OCI-LY7 (cell line): ENCODE data around the gene FAN1. TPM values are rescaled to one million over a fixed set of nuclear protein-coding genes. Genes with fewer than 3 reads are reported as not detected.

Source experiments
- BruUV-seq: library from RNA; stranded (reverse); fragments of 400-500 nt; replicated peaks from 2 replicates; lab custom pipeline; 2021; lab: Mats Ljungman, UMichigan
- CTCF ChIA-PET: fragments of 300-600 bp; sonication (Branson Sonifier 250); formaldehyde crosslinking; loops from one replicate; lab custom pipeline; 2022; ENCODE audit warnings: antibody characterized with exemption; ENCODE audit not compliant: unreplicated experiment; lab: Charles Lee
- POLR2A ChIA-PET: fragments of 300-600 bp; sonication (Branson Sonifier 250); formaldehyde crosslinking; loops from one replicate; lab custom pipeline; 2022; ENCODE audit warnings: antibody characterized with exemption; lab: Charles Lee
- DNase-seq: peaks from one replicate; pipeline ENCODE4 v3.0.0-alpha.2; 2015; ENCODE audit warnings: low spot score
- H2AFZ ChIP-seq: fragments of 200-600 bp; sonication (generic), shearing (Covaris generic); 2 replicates; pipeline ENCODE4 v1.6.1; 2014; ENCODE audit warnings: mild to moderate bottlenecking, antibody characterized with exemption, low read length, moderate library complexity
- H3K27ac ChIP-seq: fragments of 200-600 bp; sonication (generic); 2 replicates; pipeline ENCODE4 v1.5.1; 2014; ENCODE audit warnings: mixed run types, low read depth, mild to moderate bottlenecking, moderate library complexity, low read length, inconsistent platforms; ENCODE audit not compliant: poor library complexity, severe bottlenecking
- H3K36me3 ChIP-seq: fragments of 200-600 bp; sonication (generic); 2 replicates; pipeline ENCODE4 v1.6.1; 2014; ENCODE audit warnings: mild to moderate bottlenecking, antibody characterized with exemption, low read length, moderate library complexity, mixed read lengths; ENCODE audit not compliant: insufficient read depth
- H3K4me1 ChIP-seq: fragments of 200-600 bp; sonication (generic); 2 replicates; pipeline ENCODE4 v1.5.1; 2014; ENCODE audit warnings: mild to moderate bottlenecking, low read length; ENCODE audit not compliant: insufficient read depth, poor library complexity, severe bottlenecking
- H3K4me2 ChIP-seq: fragments of 200-600 bp; sonication (generic); 2 replicates; pipeline ENCODE4 v1.6.1; 2014; ENCODE audit warnings: mild to moderate bottlenecking, low read length
- H3K4me3 ChIP-seq: fragments of 200-600 bp; sonication (generic); 2 replicates; pipeline ENCODE4 v1.5.1; 2014; ENCODE audit warnings: mild to moderate bottlenecking, low read depth, low read length; ENCODE audit not compliant: poor library complexity, severe bottlenecking
- H3K79me2 ChIP-seq: fragments of 200-600 bp; sonication (generic); 2 replicates; pipeline ENCODE4 v1.6.1; 2016; ENCODE audit warnings: low read depth, mild to moderate bottlenecking, low read length, moderate library complexity, mixed read lengths; ENCODE audit not compliant: insufficient read depth
- H3K9me2 ChIP-seq: fragments of 200-600 bp; sonication (generic); 2 replicates; pipeline ENCODE4 v1.6.1; 2016; ENCODE audit warnings: mild to moderate bottlenecking, low read length, mixed read lengths; ENCODE audit not compliant: insufficient read depth
- H3K9me3 ChIP-seq: fragments of 200-600 bp; sonication (generic); 2 replicates; pipeline ENCODE4 v1.6.1; 2014; ENCODE audit warnings: mild to moderate bottlenecking, mixed run types, low read length, mixed read lengths
- H4K20me1 ChIP-seq: fragments of 200-600 bp; sonication (generic); 2 replicates; pipeline ENCODE4 v1.6.1; 2014; ENCODE audit warnings: mild to moderate bottlenecking, antibody characterized with exemption, low read length, moderate library complexity, mixed read lengths; ENCODE audit not compliant: insufficient read depth
- CTCF ChIP-seq: fragments of 200-600 bp; sonication (generic); conservative IDR thresholded peaks from 2 replicates; pipeline ENCODE4 v1.5.1; 2014; ENCODE audit warnings: mild to moderate bottlenecking, antibody characterized with exemption, low read length, moderate library complexity, mixed read lengths
- EZH2phosphoT487 ChIP-seq: fragments of 200-600 bp; sonication (generic); IDR thresholded peaks from 2 replicates; pipeline ENCODE4 v1.6.1; 2018; ENCODE audit warnings: low read depth, borderline replicate concordance, mild to moderate bottlenecking, mixed run types, antibody characterized with exemption, low read length, moderate library complexity, mixed read lengths
- intact Hi-C: fragments of 100-400 bp; cut with micrococcal nuclease; formaldehyde crosslinking; loops from one replicate; pipeline ENCODE4 v1.10.0; 2022; ENCODE audit not compliant: unreplicated experiment
- total RNA-seq, 2 experiments: library from RNA; depleted of rRNA in 1 of 2; stranded (reverse); fragments of >200 nt in 1 of 2; shearing (Covaris generic) in 1 of 2; gene quantifications; 2 replicates each; pipeline ENCODE4 v1.2.3, GENCODE V29; 2014 to 2022

The FAN1 gene
- total RNA-seq, 2 experiments from 2014 or later, result 14.7 to 16.4 TPM

GRCh38 chr15:30962659-30963058 lies 58.9 kb downstream of the FAN1 start:
- Histone ChIP-seq H3K9me3 (no peaks in the 10 kb centered on the region), H3K4me3 (no peak overlapping the region), H3K4me2 (no peak overlapping the region), H3K9me2 (no peaks in the 10 kb centered on the region), H3K36me3 (peaks cover 12% of the 10 kb centered on the region), H3K4me1 (peaks cover 11% of the 10 kb centered on the region), H3K79me2 (no peaks in the 10 kb centered on the region), H4K20me1 (no peaks in the 10 kb centered on the region), H2AFZ (no peak overlapping the region), H3K27ac (no peak overlapping the region)
- DNase-seq, result no peak
- ChIA-PET CTCF (no interaction called here), POLR2A (interaction anchor here (1.4 kb wide), 1 partner anchor 11 kb away, joined by 4 read pairs; no protein-coding TSS in a partner anchor)
- BruUV-seq, result no TSS peak
- intact Hi-C loops, result loop anchor here (10.0 kb wide), 1 partner anchor 58 kb away; the partner anchor contains the start of gene FAN1
- TF ChIP-seq EZH2phosphoT487 (no peak), CTCF (no peak)

- no peaks in the 10 kb centered on the region for H3K9me3 ChIP-seq
- no peak overlapping the region for H3K27ac ChIP-seq
- no peaks in the 10 kb centered on the region for H4K20me1 ChIP-seq
- no peak for DNase-seq
- intact Hi-C loops, result loop anchor here (10.0 kb wide), 1 partner anchor 59 kb away; the partner anchor contains the start of gene FAN1
- ChIA-PET POLR2A (interaction anchor here (0.6 to 1.5 kb wide), 5 partner anchors 11 to 61 kb away, joined by 3 to 5 read pairs (median 4); no protein-coding TSS in a partner anchor), CTCF (no interaction called here)
- BruUV-seq, result no TSS peak
- TF ChIP-seq CTCF, result no peak
- TF ChIP-seq EZH2phosphoT487, result no peak
- H3K79me2 ChIP-seq, result no peaks in the 10 kb centered on the region
- no peaks in the 10 kb centered on the region for H3K9me2 ChIP-seq
- H3K4me2 ChIP-seq, result 0 out of 2 replicates have a peak overlapping the region, but pooled peaks have one; percentile 3
- H3K4me1 ChIP-seq, result peaks cover 11% of the 10 kb centered on the region
- no peak overlapping the region for H2AFZ ChIP-seq
- H3K36me3 ChIP-seq, result peaks cover 2% of the 10 kb centered on the region; the same call in 1 of the 2 replicates
- H3K4me3 ChIP-seq, result no peak overlapping the region
Measured at GRCh38 chr15:30963681-30964080, 60.0 kb downstream of the FAN1 start.

- intact Hi-C loops, result loop anchor here (10.0 kb wide), 1 partner anchor 65 kb away; the partner anchor contains the start of gene FAN1
- Histone ChIP-seq H4K20me1 (no peaks in the 10 kb centered on the region), H3K4me3 (no peak overlapping the region), H3K4me2 (no peak overlapping the region), H3K79me2 (no peaks in the 10 kb centered on the region), H3K9me3 (no peaks in the 10 kb centered on the region), H2AFZ (no peak overlapping the region), H3K36me3 (peaks cover 22% of the 10 kb centered on the region), H3K27ac (no peak overlapping the region), H3K4me1 (peaks cover 1% of the 10 kb centered on the region), H3K9me2 (no peaks in the 10 kb centered on the region)
- TF ChIP-seq CTCF, result no peak
- no peak for TF ChIP-seq EZH2phosphoT487
- no TSS peak for BruUV-seq
- ChIA-PET POLR2A (interaction anchor here (1.1 kb wide), 1 partner anchor 8 kb away, joined by 4 read pairs; no protein-coding TSS in a partner anchor), CTCF (no interaction called here)
- no peak for DNase-seq
Measured at GRCh38 chr15:30969724-30970123, 66.0 kb downstream of the FAN1 start.
